SIG-M5 treated with dmso at 0.1 percent for 504 hours (cell line): Measurements from ENCODE around the gene WDR36.

Experiments used
- DNase-seq: peaks from one replicate; lab custom pipeline; 2025; ENCODE audit not compliant: unreplicated experiment; lab: John Stamatoyannopoulos, UW

Gene WDR36

DNA sequence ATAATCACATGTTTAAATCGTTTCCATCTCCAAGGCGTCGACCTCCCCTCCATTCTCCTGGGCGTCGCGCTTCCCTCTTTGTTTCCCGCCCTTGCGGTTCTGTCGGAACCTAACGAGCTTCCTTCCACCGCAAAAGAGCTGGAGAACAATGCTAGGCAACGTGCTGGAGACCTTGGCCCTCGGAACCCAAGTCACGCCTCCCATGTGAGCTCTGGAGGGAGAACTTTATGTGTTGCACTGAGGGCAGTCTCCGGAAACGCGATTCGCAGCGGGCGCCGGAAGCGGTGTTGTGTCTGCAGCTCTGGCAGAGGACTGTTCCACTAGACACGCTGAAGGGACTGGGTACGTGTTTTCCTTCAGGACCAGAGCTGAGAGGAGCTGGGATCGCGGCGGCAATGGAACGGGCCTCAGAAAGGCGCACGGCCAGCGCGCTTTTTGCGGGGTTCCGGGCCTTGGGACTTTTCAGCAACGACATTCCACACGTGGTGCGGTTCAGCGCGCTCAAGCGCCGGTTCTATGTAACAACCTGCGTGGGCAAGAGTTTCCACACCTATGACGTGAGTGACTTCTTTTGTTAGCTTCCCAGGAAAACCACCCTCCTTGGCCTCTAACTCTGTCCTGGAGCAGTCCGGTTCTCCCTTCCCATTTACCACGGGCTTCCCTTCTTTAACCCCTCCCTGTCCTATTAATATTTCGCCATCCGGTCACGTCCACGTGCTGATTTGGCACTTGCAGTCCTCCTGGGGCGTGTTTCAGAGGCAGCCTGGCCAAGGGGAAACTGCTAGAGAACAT lies at the start of gene WDR36:
WDR36 (plus strand) TSS at position 287 of the 792 bp plus-strand sequence; CDS start at position 396, 109 bp downstream.
- peak; percentile 95 for DNase-seq

DNA sequence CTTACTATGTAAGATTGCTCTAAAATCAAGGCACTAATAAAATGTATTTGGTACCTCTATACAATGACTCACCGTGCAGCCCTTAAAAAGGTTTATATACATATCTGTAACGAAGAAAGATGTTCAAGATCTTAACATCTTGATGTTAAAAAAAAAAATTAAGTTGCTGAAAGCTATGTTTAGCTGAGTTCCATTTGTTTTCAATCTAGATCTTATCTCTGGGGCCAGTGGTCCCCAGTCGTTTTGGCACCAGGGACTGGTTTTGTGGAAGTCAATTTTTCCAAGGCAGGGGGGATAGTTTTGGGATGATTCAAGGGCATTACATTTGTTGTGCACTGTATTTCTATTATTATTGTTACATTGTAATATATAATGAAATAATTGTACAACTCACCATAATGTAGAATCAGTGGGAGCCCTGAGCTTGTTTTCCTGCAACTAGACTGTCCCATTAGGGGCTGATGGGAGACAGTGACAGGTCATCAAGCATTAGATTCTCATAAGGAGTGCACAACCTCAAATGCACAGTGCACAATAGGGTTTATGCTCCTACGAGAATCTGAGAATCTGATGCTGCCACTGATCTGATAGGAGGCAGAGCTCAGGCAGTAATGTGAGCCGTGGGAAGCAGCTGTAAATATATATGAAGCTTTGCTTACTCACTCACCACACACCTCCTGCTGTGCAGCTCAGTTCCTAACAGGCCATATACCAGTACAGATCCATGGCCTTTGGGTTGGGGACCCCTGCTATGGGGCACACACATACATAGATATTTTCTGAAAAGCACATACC lies 48.2 kb upstream of the WDR36 start:
- DNase-seq, result no peak

DNA sequence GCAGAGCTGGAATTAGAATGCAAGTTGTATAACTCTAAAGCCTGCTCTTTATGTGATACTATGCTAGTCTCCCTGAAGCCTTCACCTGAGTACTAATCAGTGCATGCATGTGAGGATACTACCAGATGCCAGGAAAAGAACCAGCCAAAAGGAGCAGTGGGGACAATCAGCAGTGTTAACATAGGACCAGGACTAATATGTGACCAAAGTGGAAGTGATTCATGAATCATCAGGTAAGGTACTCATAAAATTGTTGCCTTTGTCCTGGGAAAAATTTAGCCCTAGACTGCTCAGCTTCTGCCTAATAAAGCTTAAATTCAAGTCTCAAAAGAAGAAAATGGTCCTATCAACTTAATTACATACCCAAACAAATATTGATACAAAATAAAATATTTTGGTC lies 34.1 kb upstream of the WDR36 start:
- DNase-seq, result no peak

DNA sequence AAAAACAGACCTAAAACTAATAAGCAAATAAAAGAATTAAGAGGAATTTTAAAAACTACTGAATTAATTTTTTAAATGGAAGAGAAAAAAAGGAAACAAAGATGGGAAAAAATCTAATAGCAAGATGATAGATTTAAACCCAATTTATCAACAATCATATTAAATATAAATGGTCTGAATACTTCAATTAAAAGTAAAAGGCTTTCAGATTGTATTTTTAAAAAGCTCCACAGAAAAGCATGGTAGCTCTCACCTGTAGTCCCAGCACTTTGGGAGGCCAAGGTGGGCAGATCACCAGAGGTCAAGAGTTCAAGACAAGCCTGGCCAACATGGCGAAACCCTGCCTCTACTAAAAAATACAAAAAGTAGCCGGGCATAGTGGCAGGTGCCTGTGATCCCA lies 32.0 kb upstream of the WDR36 start:
- no peak for DNase-seq

DNA sequence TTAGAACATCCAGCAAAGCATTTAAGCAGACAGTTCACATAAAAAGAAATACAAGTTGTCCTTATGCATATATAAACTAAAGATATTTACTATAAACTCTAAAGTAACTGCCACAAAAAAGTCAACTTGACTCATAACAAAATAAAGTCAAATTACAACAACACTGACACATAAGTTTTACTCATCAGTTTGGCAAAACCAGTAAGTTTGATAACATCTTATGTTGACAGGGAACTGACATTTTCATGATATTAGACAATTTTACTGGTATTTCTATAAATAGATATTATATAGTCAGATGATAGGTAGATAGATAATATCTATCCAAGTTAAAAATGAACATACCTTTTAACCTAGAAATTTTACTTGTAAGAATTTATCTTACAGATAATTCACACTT lies 30.5 kb upstream of the WDR36 start:
- DNase-seq, result no peak

DNA sequence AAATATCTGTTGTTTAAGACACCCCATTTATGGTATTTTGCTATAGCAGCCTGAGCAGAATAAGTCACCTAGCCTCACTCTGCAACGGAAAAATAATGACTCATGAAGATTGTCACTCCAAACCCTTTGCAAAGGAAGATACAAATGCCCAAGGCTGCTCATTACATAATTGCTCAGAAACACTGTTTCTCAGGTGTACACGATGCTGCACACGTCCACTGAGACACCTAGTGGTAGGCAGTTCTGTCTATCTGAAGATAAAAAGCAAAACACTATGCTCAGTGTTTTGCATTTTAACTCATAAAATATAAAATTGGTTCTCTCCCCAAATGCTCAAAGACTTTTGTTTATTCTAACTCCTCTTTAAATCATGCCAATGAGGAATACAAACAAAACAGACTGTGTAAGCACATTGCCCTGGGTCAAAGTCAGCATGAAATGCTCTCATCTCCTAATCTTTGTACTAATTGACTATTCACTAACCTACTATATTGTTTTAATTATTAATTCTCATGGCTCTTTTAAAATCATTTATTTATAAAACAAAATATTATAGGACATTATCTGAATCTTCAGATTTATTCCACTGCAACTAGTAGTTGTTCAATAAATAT lies 28.3 kb upstream of the WDR36 start:
- no peak for DNase-seq

DNA sequence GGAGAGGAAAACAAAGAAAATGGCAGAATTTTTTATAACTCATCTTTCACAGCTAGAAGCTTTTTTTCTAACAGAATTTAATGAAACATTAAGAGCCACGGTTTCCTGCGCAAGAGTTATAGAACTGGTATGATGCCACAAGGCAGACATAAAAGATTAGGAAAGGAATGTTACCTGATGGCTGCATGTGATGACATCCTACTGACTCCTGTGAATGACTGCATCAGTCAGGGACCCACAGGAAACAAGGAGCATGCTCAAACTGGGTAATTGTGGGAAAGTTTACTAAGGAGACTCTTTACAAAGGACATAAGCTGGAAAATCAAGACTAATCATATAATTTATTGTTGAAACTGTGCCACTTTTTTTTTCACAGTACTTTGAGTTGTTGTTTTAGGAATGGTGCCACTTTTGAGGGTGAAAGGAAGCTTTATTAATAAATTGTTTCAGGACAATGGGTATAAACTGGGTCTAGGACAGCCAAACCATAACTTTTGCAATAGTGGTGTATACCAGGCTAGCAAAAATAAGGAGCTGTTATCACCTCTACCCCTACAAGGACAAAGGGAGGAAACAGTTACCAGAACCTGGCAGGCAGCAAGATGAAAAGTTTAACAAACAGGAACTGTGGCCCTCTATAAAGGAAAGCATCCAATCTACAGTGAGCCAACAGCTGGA lies 25.7 kb upstream of the WDR36 start:
- DNase-seq, result no peak

DNA sequence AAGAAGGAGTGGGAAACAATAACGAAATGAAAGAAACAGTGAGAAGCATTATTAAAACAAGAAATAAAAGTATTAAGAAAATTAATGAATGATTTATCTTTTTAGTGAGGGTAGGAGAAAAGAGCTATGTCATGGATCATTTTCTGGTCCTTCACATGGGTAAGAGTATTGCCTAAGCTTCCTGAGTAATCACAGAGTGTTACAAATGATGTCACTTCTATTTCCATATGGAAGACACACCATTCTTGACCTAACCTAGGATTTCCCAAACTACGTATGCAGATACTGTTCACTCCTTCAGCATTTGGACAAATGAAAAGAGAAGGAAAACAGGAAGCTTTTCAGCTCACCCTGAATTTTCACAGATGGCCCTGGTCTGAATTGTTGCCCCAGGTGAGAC lies 23.9 kb upstream of the WDR36 start:
- DNase-seq, result no peak

DNA sequence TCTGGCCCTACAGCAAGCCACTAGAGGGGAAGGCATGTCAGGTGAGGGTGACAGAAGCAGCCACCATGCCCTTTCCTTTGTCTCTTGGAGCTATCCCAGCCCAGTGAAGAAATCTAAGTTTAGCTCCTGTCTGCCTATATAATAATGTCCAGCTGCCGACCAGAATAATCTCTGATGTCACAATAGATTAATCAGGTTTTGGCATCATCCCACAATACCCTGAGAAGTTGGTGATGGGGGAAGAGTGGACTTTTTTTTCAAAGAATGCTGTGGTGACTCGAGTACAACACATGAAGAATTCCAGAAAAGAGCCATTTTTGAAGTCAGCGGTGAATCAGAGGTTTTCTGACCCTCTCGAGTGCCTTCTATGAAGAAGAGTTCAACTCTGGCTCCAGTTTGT lies 22.3 kb upstream of the WDR36 start:
- no peak for DNase-seq

DNA sequence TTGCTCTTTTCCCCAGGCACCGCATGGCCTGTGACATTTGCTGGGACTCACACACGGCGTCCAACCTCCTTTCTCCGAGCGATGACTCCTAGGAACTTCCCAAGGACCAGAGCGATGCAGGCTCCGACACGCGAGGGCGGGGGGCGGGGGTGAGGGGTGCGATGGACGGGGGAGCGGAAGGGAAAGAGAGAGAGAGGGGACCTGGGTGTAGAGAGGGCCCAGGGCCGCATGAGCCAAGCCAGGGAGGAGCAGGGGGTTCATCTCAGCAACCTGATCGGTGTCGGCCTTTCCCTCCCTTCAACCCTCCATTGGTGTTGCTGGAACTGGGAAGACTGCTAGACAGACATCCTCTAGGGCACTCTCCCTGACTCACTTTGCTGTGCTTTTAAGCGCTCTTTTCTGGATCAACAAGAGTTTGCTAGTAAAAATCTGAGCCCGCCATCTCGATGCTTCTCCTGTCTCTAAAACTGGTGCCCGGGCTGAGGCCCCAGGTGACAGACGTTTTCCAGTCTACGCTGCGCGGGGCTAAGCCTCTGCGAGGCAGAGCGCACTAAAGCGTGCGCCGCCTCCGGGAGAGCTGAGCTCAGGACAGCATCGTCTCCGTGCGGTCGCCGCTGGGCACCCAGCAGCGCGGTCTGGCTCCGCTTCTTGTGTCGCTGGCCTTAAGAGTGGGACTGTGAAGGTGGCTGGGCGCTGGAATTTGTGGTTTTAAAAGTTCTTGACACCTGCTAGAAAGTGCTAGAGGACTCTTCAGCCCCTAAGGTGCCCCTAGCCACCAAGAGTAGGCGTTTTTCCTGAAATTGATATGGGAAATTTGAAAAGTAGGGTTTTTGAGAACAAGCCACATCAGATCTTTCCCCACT lies 21.6 kb upstream of the WDR36 start:
- DNase-seq, result no peak

DNA sequence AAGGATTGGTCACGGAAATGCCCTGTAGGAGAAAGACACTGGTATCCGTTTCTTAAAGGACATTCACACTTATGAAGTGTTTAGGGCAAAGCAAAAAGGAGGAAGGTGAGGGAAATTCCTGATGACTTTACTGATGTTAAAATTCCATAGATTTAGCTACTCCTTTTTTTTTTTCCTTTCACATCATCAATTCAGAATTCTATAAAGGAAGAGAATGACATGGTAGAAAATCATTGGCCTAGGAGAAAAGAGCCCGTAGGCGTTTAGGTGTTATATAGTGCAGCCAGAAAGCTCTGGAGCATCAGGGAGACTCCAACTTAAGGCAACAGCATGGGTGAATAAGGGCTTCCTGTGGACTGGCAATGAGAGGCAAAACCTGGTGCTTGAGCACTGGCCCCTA lies 20.7 kb upstream of the WDR36 start, which contains the start of gene TSLP:
TSLP (plus strand) TSS at position 301 of the 400 bp plus-strand sequence. CDS start 178 bp downstream, outside the sequence.
- DNase-seq, result no peak

DNA sequence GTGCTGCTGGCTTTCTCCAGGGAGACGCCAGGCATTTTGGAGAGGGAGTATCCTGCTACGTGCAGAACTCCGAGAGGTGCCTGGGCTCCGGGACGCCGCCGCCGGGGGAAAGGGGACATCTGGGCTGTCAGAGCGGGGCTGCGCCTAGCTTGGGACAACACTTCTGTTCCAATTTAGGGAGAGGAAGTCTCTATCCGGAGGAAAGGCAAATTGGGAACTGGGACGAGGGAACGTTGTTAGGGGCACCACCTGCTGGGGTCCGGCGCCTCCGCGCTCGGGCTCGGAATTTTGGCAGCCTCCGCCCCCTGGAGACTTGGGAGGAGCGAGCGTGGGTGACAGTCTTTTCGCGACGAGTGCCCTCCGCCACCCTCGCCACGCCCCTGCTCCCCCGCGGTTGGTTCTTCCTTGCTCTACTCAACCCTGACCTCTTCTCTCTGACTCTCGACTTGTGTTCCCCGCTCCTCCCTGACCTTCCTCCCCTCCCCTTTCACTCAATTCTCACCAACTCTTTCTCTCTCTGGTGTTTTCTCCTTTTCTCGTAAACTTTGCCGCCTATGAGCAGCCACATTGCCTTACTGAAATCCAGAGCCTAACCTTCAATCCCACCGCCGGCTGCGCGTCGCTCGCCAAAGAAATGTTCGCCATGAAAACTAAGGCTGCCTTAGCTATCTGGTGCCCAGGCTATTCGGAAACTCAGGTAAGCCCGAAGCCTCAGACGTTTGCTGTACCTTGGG lies 19.0 kb upstream of the WDR36 start:
- peak; percentile 73 for DNase-seq

DNA sequence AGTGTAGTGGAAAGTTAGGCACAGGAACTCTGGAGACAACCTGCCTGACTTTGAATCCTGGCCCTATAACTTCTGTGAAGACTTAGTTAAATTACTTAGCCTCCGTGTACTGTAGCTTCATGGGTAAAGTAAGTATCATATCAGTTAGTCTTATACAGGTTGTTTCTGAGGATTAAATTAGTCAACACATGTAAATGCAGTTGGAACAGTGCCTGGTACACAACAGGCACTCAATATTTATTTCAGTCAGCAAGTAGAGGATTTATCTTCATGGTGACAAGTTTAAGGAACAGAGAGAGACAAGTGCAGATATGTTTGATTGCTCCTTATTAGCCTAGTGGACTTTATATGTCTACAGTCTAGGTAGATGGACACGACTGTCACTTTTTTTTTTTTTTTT lies 17.9 kb upstream of the WDR36 start:
- no peak for DNase-seq

DNA sequence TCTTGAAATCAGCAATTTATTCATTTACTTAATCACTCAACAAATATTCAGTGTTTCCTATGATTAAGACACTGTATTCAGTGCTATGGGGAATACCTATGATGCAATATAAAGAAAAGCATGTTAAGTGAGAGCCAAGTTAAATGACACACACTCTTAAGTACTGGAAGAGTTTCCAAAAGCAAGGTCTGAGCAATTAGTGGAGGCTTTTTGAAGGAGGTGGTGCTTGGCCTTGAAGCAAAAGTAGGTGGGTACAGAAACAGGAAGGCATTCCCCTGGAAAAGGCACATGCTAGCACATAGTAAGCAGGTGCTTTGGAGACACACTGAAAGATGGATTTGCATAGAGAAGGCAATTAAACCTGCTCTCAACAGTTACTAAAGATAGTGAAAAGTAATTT lies 16.6 kb upstream of the WDR36 start:
- no peak for DNase-seq

DNA sequence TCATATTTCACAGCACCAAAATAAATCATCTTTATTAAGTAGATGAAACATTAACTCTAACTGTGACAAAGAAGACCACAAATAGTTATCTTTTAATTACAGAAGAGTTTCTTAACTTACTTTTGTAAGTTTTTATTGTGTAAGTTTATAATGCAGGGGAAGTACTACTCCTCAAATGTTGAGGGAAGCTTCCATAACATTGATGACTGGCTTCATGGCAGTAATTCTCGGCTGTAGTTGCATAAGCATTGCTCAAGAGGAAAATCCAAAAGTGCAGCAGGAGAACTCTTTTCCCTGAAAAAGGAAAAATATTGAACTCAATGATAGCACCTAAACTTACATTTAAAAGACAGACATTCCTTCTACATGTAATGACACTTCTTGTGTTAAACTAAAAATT lies 16.1 kb upstream of the WDR36 start:
- DNase-seq, result peak; percentile 37

DNA sequence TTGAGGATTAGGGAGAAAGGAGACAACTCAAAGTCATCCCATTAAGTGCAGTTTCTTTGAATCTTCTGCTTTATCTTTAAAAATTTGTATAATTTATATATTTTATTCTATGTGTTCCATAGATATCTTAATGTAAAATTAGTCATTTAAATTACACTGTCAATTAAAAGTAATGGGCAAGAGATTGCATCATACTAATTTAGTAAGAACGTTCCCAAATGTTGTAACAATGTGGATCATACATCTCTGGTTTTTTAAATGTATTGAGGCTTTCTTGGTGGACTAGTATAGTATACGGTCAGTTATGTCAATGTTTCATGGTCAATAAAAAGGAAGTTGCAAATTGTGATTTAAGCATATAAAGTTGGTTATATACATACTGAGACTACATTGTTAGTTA lies 14.5 kb upstream of the WDR36 start:
- DNase-seq, result no peak

DNA sequence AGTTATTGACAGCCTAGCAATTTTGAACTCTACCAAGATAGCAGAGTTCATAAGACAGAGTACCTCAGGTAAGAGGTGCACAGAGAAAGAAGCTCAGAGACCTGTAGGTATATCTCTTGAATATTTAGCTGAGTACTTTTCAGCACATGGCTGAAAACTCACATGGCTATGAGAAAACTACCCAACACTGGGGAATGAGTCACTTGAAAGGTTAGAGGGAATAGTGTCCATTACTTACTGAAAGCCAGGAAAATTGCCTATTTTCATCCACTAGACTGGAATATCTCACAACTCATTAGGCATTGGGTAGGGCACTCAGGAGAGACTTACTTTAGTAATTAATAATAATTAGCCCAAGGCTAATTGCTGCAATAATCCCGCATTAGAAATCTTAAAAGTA lies 12.3 kb upstream of the WDR36 start:
- DNase-seq, result no peak

DNA sequence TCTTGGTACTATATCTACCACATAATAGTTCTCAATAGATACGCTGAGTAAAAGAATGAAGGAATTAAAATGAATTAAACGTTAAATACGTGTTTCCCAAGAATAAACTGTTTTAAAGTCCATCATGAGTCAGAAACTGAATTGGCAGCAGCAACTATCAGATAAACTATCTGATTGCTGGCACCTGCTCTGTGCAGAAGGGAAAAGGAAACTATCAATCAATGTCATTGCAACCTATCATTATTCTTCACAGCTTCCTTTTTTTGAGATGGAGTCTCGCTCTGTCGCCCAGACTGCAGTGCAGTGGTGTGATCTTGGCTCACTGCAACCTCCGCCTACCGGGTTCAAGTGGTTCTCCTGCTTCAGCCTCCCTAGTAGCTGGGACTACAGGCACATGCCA lies 8.8 kb upstream of the WDR36 start:
- DNase-seq, result no peak

DNA sequence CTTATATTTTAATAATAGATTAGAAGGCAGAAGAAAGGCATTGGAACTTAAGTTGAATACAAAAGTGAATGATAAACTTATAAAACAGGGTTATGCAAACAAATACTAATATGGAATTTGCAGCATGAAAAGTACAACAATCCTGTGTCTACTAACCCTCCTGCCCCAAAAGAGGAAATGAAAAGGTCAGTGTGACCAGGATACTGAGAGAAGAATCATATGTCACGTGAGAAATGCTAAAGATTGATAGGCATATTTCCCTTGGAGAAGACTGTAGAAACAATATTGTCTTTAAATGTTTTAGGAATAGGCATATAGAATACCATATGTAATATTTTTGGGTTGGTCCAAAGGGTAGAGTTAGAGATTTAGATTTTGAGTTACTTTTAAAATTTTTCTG lies 3.8 kb downstream of the WDR36 start:
- no peak for DNase-seq
